ENCODE results near the gene ZBTB1.

- TF ChIP-seq CTCF (IDR thresholded peaks at IDR 0.05) = peak; percentile 85
- TF ChIP-seq EZH2 (IDR thresholded peaks at IDR 0.05; ENCODE audit: borderline replicate concordance, insufficient read depth, low read depth, low read length, poor library complexity, severe bottlenecking) = no peak
Measured at GRCh38 chr14:64478634-64479250, 25.8 kb upstream of the ZBTB1 start.

All from B cell (primary cell).